Neuronal stem cell (in vitro differentiated cells): Measurements from ENCODE around the gene GALR1.

Experiments used
- DNase-seq: peaks from one replicate; pipeline ENCODE4 v3.0.0-alpha.2; 2013; ENCODE audit warnings: low spot score
- H2AFZ ChIP-seq: one replicate; pipeline ENCODE4 v1.6.1; 2013; ENCODE audit warnings: mild to moderate bottlenecking, low read length, inconsistent platforms
- H2AK5ac ChIP-seq: 2 replicates; pipeline ENCODE4 v1.6.1; 2013; ENCODE audit warnings: low read depth, mild to moderate bottlenecking, inconsistent platforms, low read length, moderate library complexity, mixed read lengths
- H2BK120ac ChIP-seq: 2 replicates; pipeline ENCODE4 v1.6.1; 2013; ENCODE audit warnings: low read depth, mild to moderate bottlenecking, inconsistent platforms, low read length, moderate library complexity, mixed read lengths
- H2BK12ac ChIP-seq: one replicate; pipeline ENCODE4 v1.6.1; 2013; ENCODE audit warnings: low read length, inconsistent platforms
- H2BK15ac ChIP-seq: 2 replicates; pipeline ENCODE4 v1.6.1; 2013; ENCODE audit warnings: mild to moderate bottlenecking, low read length, inconsistent platforms, mixed read lengths
- H2BK5ac ChIP-seq: one replicate; pipeline ENCODE4 v1.6.1; 2013; ENCODE audit warnings: inconsistent platforms, mild to moderate bottlenecking, low read length, moderate library complexity
- H3K14ac ChIP-seq: one replicate; pipeline ENCODE4 v1.6.1; 2013; ENCODE audit warnings: low read length, inconsistent platforms
- H3K18ac ChIP-seq: 2 replicates; pipeline ENCODE4 v1.6.1; 2013; ENCODE audit warnings: low read length, inconsistent platforms
- H3K23ac ChIP-seq: 2 replicates; pipeline ENCODE4 v1.6.1; 2013; ENCODE audit warnings: low read depth, mild to moderate bottlenecking, mixed read lengths, low read length, inconsistent platforms; ENCODE audit not compliant: poor library complexity
- H3K27ac ChIP-seq: replicated peaks from 3 replicates; pipeline ENCODE4 v1.5.1; 2013; ENCODE audit warnings: low read length, inconsistent platforms
- H3K27me3 ChIP-seq, 3 experiments: 2 replicates each; pipeline ENCODE4 v1.6.1; 2013; ENCODE audit warnings: low read length in 3 of 3, mild to moderate bottlenecking in 2 of 3, inconsistent platforms in 1 of 3, low read depth in 1 of 3, mixed read lengths in 1 of 3, moderate library complexity in 1 of 3; ENCODE audit not compliant: control insufficient read depth in 3 of 3, insufficient read depth in 3 of 3
- H3K36me3 ChIP-seq, 2 donors: replicated peaks in 1 of 2; 2 replicates each; pipeline ENCODE4 v1.6.1; 2013; ENCODE audit warnings: low read length in 2 of 2; ENCODE audit not compliant: control insufficient read depth in 2 of 2, insufficient read depth in 2 of 2
- H3K4ac ChIP-seq: 2 replicates; pipeline ENCODE4 v1.6.1; 2013; ENCODE audit warnings: inconsistent platforms, mild to moderate bottlenecking, low read length, moderate library complexity
- H3K4me1 ChIP-seq, 2 donors: 1 replicate in 1 of 2; 2 replicates in 1 of 2; pipeline ENCODE4 v1.6.1; 2013; ENCODE audit warnings: low read length in 2 of 2, low read depth in 1 of 2; ENCODE audit not compliant: control insufficient read depth in 2 of 2, insufficient read depth in 1 of 2
- H3K4me2 ChIP-seq: one replicate; pipeline ENCODE4 v1.6.1; 2013; ENCODE audit warnings: mild to moderate bottlenecking, low read length, inconsistent platforms; ENCODE audit not compliant: insufficient read depth, poor library complexity, severe bottlenecking
- H3K4me3 ChIP-seq, 2 donors: 2 replicates each; pipeline ENCODE4 v1.5.1; 2013; ENCODE audit warnings: low read length in 2 of 2, mild to moderate bottlenecking in 2 of 2, inconsistent platforms in 1 of 2, moderate library complexity in 1 of 2
- H3K79me1 ChIP-seq: one replicate; pipeline ENCODE4 v1.6.1; 2013; ENCODE audit warnings: low read depth, mild to moderate bottlenecking, inconsistent platforms, low read length, moderate library complexity
- H3K9ac ChIP-seq: one replicate; pipeline ENCODE4 v1.6.1; 2013; ENCODE audit warnings: mild to moderate bottlenecking, low read depth, low read length, inconsistent platforms; ENCODE audit not compliant: poor library complexity
- H3K9me3 ChIP-seq, 2 donors: replicated peaks in 1 of 2; 2 replicates each; pipeline versions ENCODE3 to v1.6.1; 2013; ENCODE audit warnings: low read length in 2 of 2, mild to moderate bottlenecking in 2 of 2, inconsistent platforms in 1 of 2, low read depth in 1 of 2, mixed read lengths in 1 of 2, moderate library complexity in 1 of 2; ENCODE audit not compliant: control insufficient read depth in 2 of 2, insufficient read depth in 1 of 2
- H4K8ac ChIP-seq: one replicate; pipeline ENCODE4 v1.6.1; 2013; ENCODE audit warnings: low read depth, mild to moderate bottlenecking, inconsistent platforms, low read length, moderate library complexity
- H4K91ac ChIP-seq: one replicate; pipeline ENCODE4 v1.6.1; 2013; ENCODE audit warnings: low read length, low read depth, mild to moderate bottlenecking, inconsistent platforms; ENCODE audit not compliant: poor library complexity
- WGBS, 2 donors: extraction: QIAGEN DNeasy Blood & Tissue Kit; methylation state at CpG; one replicate each; pipeline ENCODE4 v1.1.7; 2013; ENCODE audit warnings: missing lambda C conversion rate in 2 of 2, mixed read lengths in 1 of 2; ENCODE audit not compliant: insufficient read length in 2 of 2, insufficient replicate concordance in 1 of 2; ENCODE audit errors: extremely low coverage in 2 of 2; 5-methylcytosine and 5-hydroxymethylcytosine counted together

The GALR1 gene

GRCh38 chr18:77308216-77308615 lies 58.6 kb downstream of the GALR1 start:
- Histone ChIP-seq H3K14ac (no peak overlapping the region), H2BK15ac (no peak overlapping the region), H3K4ac (no peak overlapping the region), H3K9me3 (no peaks in the 10 kb centered on the region), H3K4me2 (no peak overlapping the region), H2BK5ac (no peak overlapping the region), H3K9ac (no peak overlapping the region), H3K4me1 (no peaks in the 10 kb centered on the region), H3K27ac (no peak overlapping the region), H2BK120ac (no peak overlapping the region), H3K18ac (no peak overlapping the region), H3K36me3 (no peaks in the 10 kb centered on the region), H3K27me3 (no peaks in the 10 kb centered on the region), H4K91ac (no peak overlapping the region), H3K23ac (no peak overlapping the region), H3K79me1 (no peaks in the 10 kb centered on the region), H2AK5ac (no peak overlapping the region), H4K8ac (no peak overlapping the region), H2BK12ac (no peak overlapping the region), H2AFZ (no peak overlapping the region), H3K4me3 (no peak overlapping the region)
- WGBS, 2 donors: no CpG with 5 or more reads among the region's 6 CpGs
- DNase-seq: no peak

GRCh38 chr18:77314511-77314910 lies 64.9 kb downstream of the GALR1 start:
- H2BK5ac ChIP-seq: no peak overlapping the region
- H2BK12ac ChIP-seq: no peak overlapping the region
- H3K27ac ChIP-seq: no peak overlapping the region
- WGBS, 2 donors: no CpG with 5 or more reads among the region's 6 CpGs
- H3K9me3 ChIP-seq: no peaks in the 10 kb centered on the region
- no peak overlapping the region for H2AFZ ChIP-seq
- H3K4me3 ChIP-seq: no peak overlapping the region
- H3K4me2 ChIP-seq: no peak overlapping the region
- no peak overlapping the region for H4K8ac ChIP-seq
- H3K4me1 ChIP-seq: no peaks in the 10 kb centered on the region
- no peak overlapping the region for H2AK5ac ChIP-seq
- H3K18ac ChIP-seq: no peak overlapping the region
- H3K27me3 ChIP-seq: no peaks in the 10 kb centered on the region
- DNase-seq: no peak
- H3K23ac ChIP-seq: no peak overlapping the region
- no peak overlapping the region for H3K14ac ChIP-seq
- no peak overlapping the region for H2BK120ac ChIP-seq
- no peaks in the 10 kb centered on the region for H3K79me1 ChIP-seq
- H4K91ac ChIP-seq: no peak overlapping the region
- H3K9ac ChIP-seq: no peak overlapping the region
- no peak overlapping the region for H3K4ac ChIP-seq
- no peak overlapping the region for H2BK15ac ChIP-seq
- no peaks in the 10 kb centered on the region for H3K36me3 ChIP-seq

GRCh38 chr18:77314952-77315351 lies 65.3 kb downstream of the GALR1 start:
- Histone ChIP-seq H3K36me3 (no peaks in the 10 kb centered on the region), H2AK5ac (no peak overlapping the region), H3K23ac (no peak overlapping the region), H3K79me1 (no peaks in the 10 kb centered on the region), H2BK12ac (no peak overlapping the region), H3K4me2 (no peak overlapping the region), H3K4me3 (no peak overlapping the region), H3K27me3 (no peaks in the 10 kb centered on the region), H3K9ac (no peak overlapping the region), H2BK120ac (no peak overlapping the region), H2BK15ac (no peak overlapping the region), H3K27ac (no peak overlapping the region), H4K8ac (no peak overlapping the region), H3K9me3 (no peaks in the 10 kb centered on the region), H3K4ac (no peak overlapping the region), H3K14ac (no peak overlapping the region), H2BK5ac (no peak overlapping the region), H3K18ac (no peak overlapping the region), H4K91ac (no peak overlapping the region), H3K4me1 (no peaks in the 10 kb centered on the region), H2AFZ (no peak overlapping the region)
- WGBS, 2 donors: no CpG with 5 or more reads among the region's 10 CpGs
- DNase-seq: no peak

DNA sequence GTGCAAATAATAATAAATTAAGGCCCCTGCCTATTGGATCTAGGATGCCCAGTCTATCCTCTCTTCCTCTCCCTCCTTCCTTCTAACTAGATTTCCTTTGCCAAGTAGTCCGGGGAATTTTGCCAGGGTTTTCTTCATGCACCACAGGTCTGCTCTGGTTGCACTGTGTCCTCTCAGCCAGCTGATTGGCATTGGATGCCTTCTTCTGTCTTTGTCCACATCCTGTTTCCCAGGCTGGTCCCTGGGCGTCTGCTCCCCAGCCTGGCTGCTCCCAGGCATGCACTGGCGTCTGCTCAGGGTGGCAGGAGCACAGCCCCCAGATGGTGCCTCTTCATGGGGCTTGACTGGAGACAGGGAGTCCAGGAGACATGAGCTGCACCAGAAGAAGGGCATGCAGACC lies 66.4 kb downstream of the GALR1 start:
- Histone ChIP-seq H3K9me3 (no peaks in the 10 kb centered on the region), H3K14ac (no peak overlapping the region), H2AFZ (no peak overlapping the region), H3K4me1 (no peaks in the 10 kb centered on the region), H3K4me2 (no peak overlapping the region), H3K27ac (no peak overlapping the region), H4K91ac (no peak overlapping the region), H3K18ac (no peak overlapping the region), H3K79me1 (no peaks in the 10 kb centered on the region), H2BK12ac (no peak overlapping the region), H3K36me3 (no peaks in the 10 kb centered on the region), H3K4me3 (no peak overlapping the region), H3K27me3 (no peaks in the 10 kb centered on the region), H2BK15ac (no peak overlapping the region), H2BK120ac (no peak overlapping the region), H3K23ac (no peak overlapping the region), H2AK5ac (no peak overlapping the region), H2BK5ac (no peak overlapping the region), H3K9ac (no peak overlapping the region), H3K4ac (no peak overlapping the region), H4K8ac (no peak overlapping the region)
- no CpG with 5 or more reads among the region's 3 CpGs for WGBS, 2 donors
- no peak for DNase-seq
